HFF-Myc (cell line): Measurements from ENCODE around the gene EVX2.

Experiments used
- DNase-seq: peaks from one replicate; pipeline ENCODE4 v3.0.0-alpha.2; 2011; ENCODE audit warnings: low read depth; ENCODE audit errors: extremely low read depth
- H3K4me3 ChIP-seq: replicated peaks from 2 replicates; pipeline ENCODE4 v1.5.1; 2011; ENCODE audit warnings: low read depth, mild to moderate bottlenecking, control low read depth, low read length
- CTCF ChIP-seq: IDR thresholded peaks from 2 replicates; pipeline ENCODE4 v1.5.1; 2012; ENCODE audit warnings: mild to moderate bottlenecking, low read depth, low read length, control low read depth; ENCODE audit errors: missing control alignments

The EVX2 gene

GRCh38 chr2:176101842-176102241 lies 18.1 kb upstream of the EVX2 start:
- H3K4me3 ChIP-seq, result no peak overlapping the region
- DNase-seq, result no peak
- no peak for TF ChIP-seq CTCF

- no peak overlapping the region for H3K4me3 ChIP-seq
- TF ChIP-seq CTCF, result no peak
Measured at GRCh38 chr2:176101216-176101830, 17.6 kb upstream of the EVX2 start.

GRCh38 chr2:176100547-176101140 lies 16.9 kb upstream of the EVX2 start:
- no peak for TF ChIP-seq CTCF
- no peak overlapping the region for H3K4me3 ChIP-seq
- no peak for DNase-seq

More at GRCh38 chr2:176101216-176101830, 17.6 kb upstream of the EVX2 start:
- DNase-seq, result no peak

GRCh38 chr2:176099728-176100546 lies 16.2 kb upstream of the EVX2 start, which contains the start of gene HOXD12:
Gene HOXD12 (plus strand): TSS chr2:176099795. CDS start chr2:176099802, 7 bp downstream.
- no peak within 1 kb of the TSS for H3K4me3 ChIP-seq
- DNase-seq, result no peak
- TF ChIP-seq CTCF, result no peak

- no peak overlapping the region for H3K4me3 ChIP-seq
- no peak for DNase-seq
- no peak for TF ChIP-seq CTCF
Measured at GRCh38 chr2:176099159-176099727, 15.5 kb upstream of the EVX2 start.

GRCh38 chr2:176098366-176099158 lies 14.8 kb upstream of the EVX2 start:
- TF ChIP-seq CTCF, result no peak
- no peak for DNase-seq
- no peak overlapping the region; the same call in 1 of the 2 replicates for H3K4me3 ChIP-seq
